DMS79 (cell line): Measurements from ENCODE around the gene AOC2.
"Not testable (repeated sequence)": the region's sequence is repeated elsewhere in the genome, so short reads cannot be mapped to it uniquely, and the experiment has no call there.

Experiments
- DNase-seq: peaks from one replicate; lab custom pipeline; 2025; lab: John Stamatoyannopoulos, UW

Gene AOC2

GRCh38 chr17:42881706-42882105 is 37.3 kb downstream of the AOC2 start:
- peak; percentile 70 for DNase-seq

DNA sequence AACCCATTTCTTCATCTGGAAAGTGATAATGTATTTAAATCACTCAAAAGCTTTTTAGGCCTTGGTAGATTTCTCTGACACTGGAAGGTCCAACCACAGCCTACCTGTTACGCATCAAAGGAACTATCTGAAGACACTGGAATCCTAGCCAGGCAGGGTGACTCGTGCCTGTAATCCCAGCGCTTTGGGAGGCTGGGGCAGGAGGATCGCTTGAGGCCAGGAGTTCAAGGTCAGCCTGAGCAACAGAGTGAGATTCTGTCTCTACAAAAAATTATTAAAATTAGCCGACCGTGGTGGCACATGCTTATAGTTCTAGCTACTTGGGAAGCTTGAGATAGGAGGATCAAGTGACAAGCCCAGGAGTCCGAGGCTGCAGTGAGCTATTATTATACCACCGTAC is 37.8 kb downstream of the AOC2 start:
- no peak for DNase-seq

GRCh38 chr17:42883802-42884558 is 39.6 kb downstream of the AOC2 start:
- DNase-seq = peak; percentile 24

DNA sequence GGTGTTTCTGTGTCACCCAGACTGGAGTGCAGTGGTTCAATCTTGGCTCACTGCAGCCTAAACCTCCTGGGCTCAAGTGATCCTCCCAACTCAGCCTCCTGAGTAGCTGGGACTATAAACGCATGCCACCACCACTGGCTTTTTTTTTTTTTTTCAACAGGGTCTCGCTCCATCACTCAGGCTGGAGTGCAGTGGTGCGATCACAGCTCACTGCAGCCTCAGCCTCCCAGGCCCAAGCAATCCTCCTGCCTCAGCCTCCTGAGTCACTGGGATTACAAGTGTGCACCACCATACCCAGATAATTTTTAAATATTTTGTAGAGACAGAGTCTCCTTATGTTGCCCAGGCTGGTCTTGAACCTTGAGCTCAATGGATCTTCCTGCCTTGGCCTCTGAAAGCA is 41.4 kb downstream of the AOC2 start:
- DNase-seq = not testable (repeated sequence)

- no peak for DNase-seq
Measured at GRCh38 chr17:42886283-42887176, 42.1 kb downstream of the AOC2 start.

DNA sequence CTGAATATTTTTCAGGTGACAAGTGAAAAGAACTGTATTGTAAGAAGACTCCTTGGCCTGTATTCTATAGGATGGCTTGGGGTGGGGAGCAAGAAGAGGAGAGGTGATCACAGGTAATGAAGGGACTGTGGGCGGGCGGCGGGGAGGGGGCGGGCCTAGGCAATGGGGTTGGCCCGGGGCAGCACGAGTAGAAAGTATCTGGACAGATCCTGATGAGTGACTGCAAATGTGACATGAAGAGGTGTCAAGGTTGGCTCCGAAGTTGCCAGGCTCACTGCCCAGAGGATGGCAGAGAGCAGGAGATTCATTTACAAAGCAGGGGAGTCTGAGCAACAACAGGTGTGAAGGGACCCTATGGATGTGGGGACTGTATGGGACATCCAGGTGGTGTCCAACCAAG is 45.4 kb downstream of the AOC2 start:
- DNase-seq = no peak

GRCh38 chr17:42891539-42892152 is 47.3 kb downstream of the AOC2 start:
- no peak for DNase-seq

GRCh38 chr17:42893359-42893758 is 49.0 kb downstream of the AOC2 start:
- DNase-seq = no peak

DNA sequence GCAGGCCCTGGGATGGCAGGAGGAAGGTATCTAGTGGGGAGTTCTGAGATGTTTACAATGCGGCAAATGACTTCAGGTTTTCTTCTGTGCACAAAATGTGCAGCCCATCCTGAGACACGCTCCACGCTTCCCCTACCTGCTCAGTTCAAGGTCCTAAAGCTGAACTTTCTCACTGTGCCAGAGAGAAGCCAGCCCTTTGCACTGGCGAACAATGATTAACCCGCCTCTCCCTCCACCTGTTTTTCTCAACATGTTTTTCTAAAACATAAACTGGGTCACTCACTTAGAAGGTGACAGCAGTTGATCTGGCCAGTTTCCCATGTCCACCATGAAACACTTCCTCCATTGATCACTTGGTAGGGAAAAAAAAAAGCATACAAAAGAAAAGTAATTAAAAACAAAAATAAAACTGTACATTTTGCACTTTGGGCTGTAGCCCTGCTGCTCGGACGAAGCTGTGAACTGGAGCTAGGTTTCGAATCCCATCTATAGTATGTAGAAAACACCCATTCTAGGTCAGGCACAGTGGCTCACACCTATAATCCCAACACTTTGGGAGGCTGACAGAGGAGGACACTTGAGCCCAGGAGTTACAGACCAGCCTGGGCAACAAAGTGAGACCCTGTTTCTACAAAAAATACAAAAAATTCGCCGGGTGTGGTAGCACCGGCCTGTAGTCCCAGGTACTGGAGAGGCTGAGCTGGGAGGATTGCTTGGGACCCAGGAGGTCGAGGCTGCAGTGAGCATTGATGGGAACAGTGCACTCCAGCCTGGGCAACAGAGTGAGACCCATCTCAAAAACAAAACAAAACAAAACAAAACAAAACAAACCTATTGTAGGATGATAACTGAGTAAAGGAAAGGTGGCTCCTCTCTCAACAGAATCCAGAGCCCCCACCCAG is 50.2 kb downstream of the AOC2 start:
- no peak for DNase-seq

GRCh38 chr17:42895185-42895555 is 50.8 kb downstream of the AOC2 start:
- no peak for DNase-seq

- DNase-seq = no peak
Measured at GRCh38 chr17:42898147-42898811, 53.9 kb downstream of the AOC2 start.

- not testable (repeated sequence) for DNase-seq
Measured at GRCh38 chr17:42899981-42900380, 55.6 kb downstream of the AOC2 start.
